Subcutaneous adipose tissue (tissue), 4 donors: ENCODE measurements around the gene NELFB. TPM values are rescaled to one million over a fixed set of nuclear protein-coding genes. Genes with fewer than 3 reads are reported as not detected.

ENCODE experiments used
- CTCF ChIP-seq: fragments of 450-650 bp; IDR thresholded peaks from one replicate; pipeline ENCODE4 v1.5.1; 2016; ENCODE audit warnings: low read depth, mild to moderate bottlenecking, control low read depth, antibody characterized with exemption, moderate library complexity
- total RNA-seq, 4 donors: library from RNA; depleted of rRNA; stranded (reverse); fragments of >200 nt; gene quantifications; one replicate each; pipeline ENCODE4 v1.1.0, GENCODE V29; 2016

The NELFB gene
- total RNA-seq, 4 donors from 2014 or later = 19.4 to 37.0 (median 30.8) TPM

- TF ChIP-seq CTCF = no peak
Measured at GRCh38 chr9:137234055-137234697, 21.0 kb upstream of the NELFB start.

- no peak for TF ChIP-seq CTCF
Measured at GRCh38 chr9:137234758-137235423, 20.2 kb upstream of the NELFB start.

GRCh38 chr9:137235424-137236237 lies 19.5 kb upstream of the NELFB start:
- no peak for TF ChIP-seq CTCF

GRCh38 chr9:137236238-137236935 lies 18.7 kb upstream of the NELFB start:
- TF ChIP-seq CTCF = no peak

GRCh38 chr9:137236936-137237421 lies 18.1 kb upstream of the NELFB start:
- TF ChIP-seq CTCF = no peak

GRCh38 chr9:137237759-137238726 lies 17.1 kb upstream of the NELFB start:
- no peak for TF ChIP-seq CTCF
